22Rv1 (cell line): ENCODE results near the gene SIX1.

Experiments
- H3K27ac ChIP-seq: fragments of 450-650 bp; 2 replicates; pipeline ENCODE4 v1.5.1; 2017
- CTCF ChIP-seq: fragments of 450-650 bp; IDR thresholded peaks from 2 replicates; pipeline ENCODE4 v1.5.1; 2017; ENCODE audit warnings: mild to moderate bottlenecking
- ZFX ChIP-seq: fragments of 450-650 bp; IDR thresholded peaks from 2 replicates; pipeline ENCODE4 v1.6.1; 2017; ENCODE audit warnings: antibody characterized with exemption, borderline replicate concordance

The SIX1 gene

DNA sequence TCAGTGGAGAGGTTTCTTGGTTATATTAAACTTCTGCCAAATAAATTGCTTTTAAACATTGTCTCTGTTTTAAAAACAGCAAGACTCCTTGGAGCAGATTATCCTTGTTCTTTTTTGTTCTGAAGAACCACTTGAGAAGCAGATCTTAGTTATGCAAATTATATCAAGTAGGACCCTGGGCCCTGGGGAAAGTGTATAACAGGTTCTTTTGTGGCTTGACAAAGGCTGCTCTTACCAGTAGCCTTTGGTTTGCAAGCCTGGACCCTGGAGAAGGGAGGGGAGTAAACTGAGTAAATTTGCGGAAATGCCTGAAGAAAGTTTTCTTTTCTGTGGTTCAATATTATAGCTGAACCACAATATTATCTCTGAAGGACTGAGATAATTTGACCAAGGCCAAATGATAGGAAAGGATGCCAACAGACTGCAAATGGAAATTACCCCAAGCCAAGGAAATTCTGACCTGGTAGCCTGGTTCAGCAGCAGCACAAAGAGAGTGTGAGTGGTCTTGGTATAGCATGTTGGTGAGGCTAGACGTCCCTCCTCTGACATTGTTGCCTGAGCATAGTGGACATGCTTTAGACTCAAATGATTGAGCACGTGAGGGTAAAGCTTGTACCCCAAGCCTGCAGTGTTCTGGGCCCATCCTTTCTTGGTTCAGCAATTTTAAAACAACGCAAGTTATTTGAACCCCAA, 30.4 kb upstream of the SIX1 start:
- no peak overlapping the region for H3K27ac ChIP-seq
- no peak for TF ChIP-seq CTCF
- no peak for TF ChIP-seq ZFX

- no peak overlapping the region for H3K27ac ChIP-seq
- no peak for TF ChIP-seq ZFX
- no peak for TF ChIP-seq CTCF
These were observed 28.4 kb upstream of the SIX1 start for GRCh38 chr14:60677701-60678100.

DNA sequence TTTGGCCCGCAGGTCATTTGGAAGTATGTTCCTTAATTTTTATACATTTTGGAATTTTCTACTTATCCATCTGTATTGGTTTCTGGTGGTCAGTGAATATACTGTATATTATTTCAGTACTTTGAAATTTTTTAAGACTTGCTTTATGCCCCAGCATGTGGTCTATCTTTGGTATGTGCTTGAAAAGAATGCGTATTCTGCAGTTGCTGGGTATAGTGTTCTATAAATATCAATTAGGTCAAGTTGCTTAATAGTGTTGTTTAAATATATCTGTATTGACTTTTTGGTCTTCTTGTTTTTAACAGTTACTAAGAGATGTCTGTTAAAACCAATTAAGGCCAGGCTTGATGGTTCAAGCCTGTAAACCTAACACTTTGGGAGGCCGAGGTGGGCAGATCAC, 21.7 kb upstream of the SIX1 start:
- H3K27ac ChIP-seq = no peak overlapping the region
- TF ChIP-seq CTCF (no peak), ZFX (no peak)

- H3K27ac ChIP-seq = no peak overlapping the region
- no peak for TF ChIP-seq CTCF
- TF ChIP-seq ZFX = no peak
These were observed 19.3 kb upstream of the SIX1 start for GRCh38 chr14:60668431-60669112.

GRCh38 chr14:60665177-60665550, 15.9 kb upstream of the SIX1 start:
- peak overlapping the region; percentile 65 for H3K27ac ChIP-seq

DNA sequence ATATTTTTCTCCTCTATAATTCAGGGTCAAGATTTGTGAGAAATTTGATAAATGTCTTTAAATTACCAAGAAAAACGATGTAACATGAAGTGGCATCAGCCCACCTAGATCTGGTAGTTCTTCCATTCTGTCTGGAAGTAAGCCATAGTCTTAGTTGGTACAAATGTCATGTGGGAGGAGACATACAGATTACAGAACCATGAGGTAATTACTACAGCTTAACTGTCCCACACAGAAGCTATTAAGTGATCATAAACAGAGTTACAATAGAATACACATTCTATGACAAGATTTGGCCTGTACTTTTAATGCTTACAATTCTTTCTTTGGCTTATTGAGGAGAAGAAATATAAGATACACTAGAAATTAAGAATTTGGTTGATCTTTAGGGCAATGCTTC, 13.7 kb upstream of the SIX1 start:
- H3K27ac ChIP-seq = no peak overlapping the region
- TF ChIP-seq ZFX (no peak), CTCF (no peak)

More at GRCh38 chr14:60665177-60665550, 15.9 kb upstream of the SIX1 start:
- TF ChIP-seq ZFX = no peak
- no peak for TF ChIP-seq CTCF

GRCh38 chr14:60661721-60662120, 12.4 kb upstream of the SIX1 start:
- no peak overlapping the region for H3K27ac ChIP-seq

More at GRCh38 chr14:60661721-60662120, 12.4 kb upstream of the SIX1 start:
- TF ChIP-seq ZFX (no peak), CTCF (no peak)
